Fibroblast of lung (primary cell): Measurements from ENCODE around the gene TAOK1. TPM values are rescaled to one million over a fixed set of nuclear protein-coding genes. Genes with fewer than 3 reads are reported as not detected.

Experiments
- DNase-seq, 2 donors: peaks; one replicate each; pipeline versions ENCODE4 v3.0.0 to v3.0.0-alpha.2; 2010; ENCODE audit warnings: low read depth in 2 of 2
- H2AFZ ChIP-seq: 2 replicates; pipeline ENCODE4 v1.5.1; 2012; ENCODE audit warnings: low read length, control low read depth, inconsistent platforms
- H3K27ac ChIP-seq: 2 replicates; pipeline ENCODE4 v1.5.1; 2011; ENCODE audit warnings: low read length, control low read depth; ENCODE audit not compliant: insufficient read depth
- H3K27me3 ChIP-seq: 2 replicates; pipeline ENCODE4 v1.5.1; 2011; ENCODE audit warnings: mild to moderate bottlenecking, low read length; ENCODE audit not compliant: control insufficient read depth, insufficient read depth
- H3K36me3 ChIP-seq: 2 replicates; pipeline ENCODE4 v1.5.1; 2011; ENCODE audit warnings: low read length; ENCODE audit not compliant: control insufficient read depth, insufficient read depth
- H3K4me1 ChIP-seq: 2 replicates; pipeline ENCODE4 v1.5.1; 2011; ENCODE audit warnings: low read length; ENCODE audit not compliant: control insufficient read depth, insufficient read depth; ENCODE audit errors: extremely low read depth
- H3K4me2 ChIP-seq: 2 replicates; pipeline ENCODE4 v1.5.1; 2011; ENCODE audit warnings: low read length, control low read depth; ENCODE audit not compliant: insufficient read depth; ENCODE audit errors: extremely low read depth
- H3K4me3 ChIP-seq, 4 experiments: fragments of 200-600 bp in 1 of 4; sonication (generic) in 1 of 4; replicated peaks in 1 of 4; 2 replicates each; pipeline ENCODE4 v1.5.1; 2011 to 2016; ENCODE audit warnings: low read length in 4 of 4, low read depth in 3 of 4, mild to moderate bottlenecking in 3 of 4, control low read depth in 2 of 4, inconsistent platforms in 1 of 4, mixed read lengths in 1 of 4; ENCODE audit not compliant: insufficient read depth in 1 of 4; ENCODE audit errors: control extremely low read depth in 1 of 4
- H3K79me2 ChIP-seq: 2 replicates; pipeline ENCODE4 v1.5.1; 2012; ENCODE audit warnings: mild to moderate bottlenecking, low read length, inconsistent platforms; ENCODE audit not compliant: control insufficient read depth, insufficient read depth
- H3K9ac ChIP-seq: 2 replicates; pipeline ENCODE4 v1.5.1; 2011; ENCODE audit warnings: mild to moderate bottlenecking, low read length, control low read depth; ENCODE audit not compliant: insufficient read depth
- H3K9me3 ChIP-seq: 2 replicates; pipeline ENCODE4 v1.5.1; 2012; ENCODE audit warnings: low read depth, low read length; ENCODE audit not compliant: control insufficient read depth, insufficient read depth
- H4K20me1 ChIP-seq: 2 replicates; pipeline ENCODE4 v1.5.1; 2011; ENCODE audit warnings: low read length; ENCODE audit not compliant: control insufficient read depth, insufficient read depth; ENCODE audit errors: extremely low read depth
- EZH2 ChIP-seq: IDR thresholded peaks from 2 replicates; pipeline ENCODE4 v1.5.1; 2012; ENCODE audit warnings: low read length, control low read depth, mild to moderate bottlenecking; ENCODE audit errors: missing control alignments
- polyA plus RNA-seq, 2 donors: library from polyadenylated mRNA; depleted of rRNA in 1 of 2; stranded (reverse) in 1 of 2; unstranded in 1 of 2; fragments of >200 nt; gene quantifications; 2 replicates each; pipeline ENCODE4 v1.2.1, GENCODE V29; 2011 to 2012; ENCODE audit warnings: missing spikeins in 1 of 2
- total RNA-seq: library from RNA; depleted of rRNA; stranded (reverse); fragments of >200 nt; gene quantifications from 2 replicates; pipeline ENCODE4 v1.2.1, GENCODE V29; 2014
- TF ChIP-seq, protein P1 (sequence below), 2 donors: IDR thresholded peaks in 1 of 2; conservative IDR thresholded peaks in 1 of 2; 1 replicate in 1 of 2; 2 replicates in 1 of 2; pipeline ENCODE4 v1.5.1; 2011 to 2012; ENCODE audit warnings: low read length in 2 of 2, control low read depth in 1 of 2, inconsistent platforms in 1 of 2, low read depth in 1 of 2, mild to moderate bottlenecking in 1 of 2

TAOK1 gene
- total and polyA plus RNA-seq, 2 donors (not counting 1 experiment from before 2014, with no cell fraction given): 35.1 to 62.8 TPM

DNA sequence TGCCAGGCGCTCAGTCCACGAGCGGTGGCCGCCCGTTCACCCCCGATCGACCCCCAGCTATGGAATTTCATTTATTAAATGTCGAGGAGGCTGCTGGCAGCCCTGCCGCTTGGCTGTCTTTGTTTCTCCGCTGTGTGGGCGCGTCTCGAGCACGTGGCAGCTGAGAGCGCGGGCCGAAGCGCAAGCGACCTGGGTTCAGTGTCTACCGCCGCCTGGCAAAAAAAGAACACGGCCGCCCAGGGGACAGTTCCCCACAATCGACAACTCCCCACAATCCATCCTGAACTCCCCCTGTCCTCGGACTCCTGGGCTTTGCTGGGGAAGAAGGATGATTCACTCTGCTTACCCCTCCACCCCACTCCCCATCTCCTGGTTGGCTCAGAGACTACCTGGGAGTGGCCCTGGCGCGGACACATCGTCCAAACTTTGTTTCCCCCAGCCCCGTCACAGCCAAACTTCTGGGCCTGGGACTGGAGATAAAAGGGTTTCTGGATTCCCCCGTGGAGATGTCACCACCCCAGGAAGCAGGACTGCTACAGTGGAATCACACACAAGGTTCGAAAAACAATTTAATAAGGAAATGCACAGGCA is 201.1 kb downstream of the TAOK1 start:
- peaks cover 27% of the 10 kb centered on the region for H3K79me2 ChIP-seq
- peak overlapping the region; percentile 10 for H2AFZ ChIP-seq
- peaks cover 20% of the 10 kb centered on the region for H3K4me1 ChIP-seq
- H3K27me3 ChIP-seq: no peaks in the 10 kb centered on the region
- no peaks in the 10 kb centered on the region for H3K36me3 ChIP-seq
- peak overlapping the region in 2 of 4 experiments; percentile 39 to 63 for H3K4me3 ChIP-seq
- TF ChIP-seq, protein P1, sequence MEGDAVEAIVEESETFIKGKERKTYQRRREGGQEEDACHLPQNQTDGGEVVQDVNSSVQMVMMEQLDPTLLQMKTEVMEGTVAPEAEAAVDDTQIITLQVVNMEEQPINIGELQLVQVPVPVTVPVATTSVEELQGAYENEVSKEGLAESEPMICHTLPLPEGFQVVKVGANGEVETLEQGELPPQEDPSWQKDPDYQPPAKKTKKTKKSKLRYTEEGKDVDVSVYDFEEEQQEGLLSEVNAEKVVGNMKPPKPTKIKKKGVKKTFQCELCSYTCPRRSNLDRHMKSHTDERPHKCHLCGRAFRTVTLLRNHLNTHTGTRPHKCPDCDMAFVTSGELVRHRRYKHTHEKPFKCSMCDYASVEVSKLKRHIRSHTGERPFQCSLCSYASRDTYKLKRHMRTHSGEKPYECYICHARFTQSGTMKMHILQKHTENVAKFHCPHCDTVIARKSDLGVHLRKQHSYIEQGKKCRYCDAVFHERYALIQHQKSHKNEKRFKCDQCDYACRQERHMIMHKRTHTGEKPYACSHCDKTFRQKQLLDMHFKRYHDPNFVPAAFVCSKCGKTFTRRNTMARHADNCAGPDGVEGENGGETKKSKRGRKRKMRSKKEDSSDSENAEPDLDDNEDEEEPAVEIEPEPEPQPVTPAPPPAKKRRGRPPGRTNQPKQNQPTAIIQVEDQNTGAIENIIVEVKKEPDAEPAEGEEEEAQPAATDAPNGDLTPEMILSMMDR (conservative IDR thresholded peaks at IDR 0.05 in 1 of 2, IDR thresholded peaks at IDR 0.05 in 1 of 2; ENCODE audit: low read depth in 1 of 2, low read length in 2 of 2): no peak
- TF ChIP-seq EZH2: no peak
- H3K27ac ChIP-seq: peak overlapping the region; percentile 55
- no peaks in the 10 kb centered on the region for H3K9me3 ChIP-seq
- H3K4me2 ChIP-seq: peak overlapping the region; percentile 68
- DNase-seq: peak; percentile 63 to 84
- H3K9ac ChIP-seq: no peak overlapping the region
- no peaks in the 10 kb centered on the region for H4K20me1 ChIP-seq

DNA sequence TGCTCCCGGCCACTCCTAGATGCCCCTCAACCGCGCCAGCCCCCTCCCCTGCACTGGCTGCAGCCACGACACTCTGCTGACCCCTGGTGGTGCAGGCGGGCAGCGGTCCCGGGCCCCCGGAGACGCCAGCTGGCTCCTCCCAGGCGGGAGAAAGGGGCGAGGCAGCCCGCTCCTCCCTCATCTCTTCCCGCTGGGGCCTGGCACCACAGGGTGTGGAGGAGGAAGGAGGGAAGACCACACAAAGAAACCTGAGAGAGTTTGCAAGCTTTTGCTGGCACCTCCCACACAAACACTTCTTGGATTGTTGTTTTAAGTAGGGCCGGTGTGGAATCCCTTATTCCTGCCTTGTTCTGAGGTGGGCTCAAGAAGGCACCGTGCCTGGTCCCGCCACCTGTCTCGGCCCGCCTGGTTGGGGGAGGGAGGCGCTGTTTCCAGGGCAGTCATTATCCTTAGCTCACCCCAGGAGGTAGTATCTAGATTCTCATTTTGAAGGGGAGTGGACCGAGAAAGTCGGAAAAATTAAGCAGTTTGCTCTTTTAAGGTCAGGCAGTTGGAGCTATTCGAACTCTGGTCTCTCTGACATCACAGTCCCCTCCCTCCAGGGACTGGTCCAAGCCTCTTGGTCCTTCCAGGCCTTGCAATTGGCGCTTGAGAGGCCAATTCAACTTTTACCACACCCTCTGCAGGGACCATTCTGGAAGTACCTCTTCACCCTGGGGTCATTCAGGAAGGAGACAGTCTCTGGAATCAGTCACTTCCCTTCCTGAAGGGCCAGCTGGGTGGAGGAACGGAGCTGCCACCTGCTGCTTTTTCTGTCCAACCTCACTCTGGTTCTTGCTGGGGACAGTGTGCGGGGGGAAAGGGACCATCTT is 201.8 kb downstream of the TAOK1 start:
- no peak overlapping the region for H3K9ac ChIP-seq
- peak overlapping the region; percentile 55 for H3K27ac ChIP-seq
- DNase-seq: peak; percentile 72 to 78

More for the DNA sequence above, 201.8 kb downstream of the TAOK1 start:
- Histone ChIP-seq H4K20me1 (no peaks in the 10 kb centered on the region), H3K9me3 (no peaks in the 10 kb centered on the region), H3K36me3 (no peaks in the 10 kb centered on the region), H3K4me3 (peak overlapping the region in 2 of 4 experiments; percentile 39 to 63), H3K79me2 (peaks cover 19% of the 10 kb centered on the region), H3K4me1 (peaks cover 20% of the 10 kb centered on the region), H3K27me3 (no peaks in the 10 kb centered on the region), H3K4me2 (peak overlapping the region; percentile 68), H2AFZ (peak overlapping the region; percentile 9)
- TF ChIP-seq, protein P1 (conservative IDR thresholded peaks at IDR 0.05 in 1 of 2, IDR thresholded peaks at IDR 0.05 in 1 of 2; ENCODE audit: low read depth in 1 of 2, low read length in 2 of 2): peak; percentile 86 to 89
- no peak for TF ChIP-seq EZH2
